ENCODE data around the gene RNF39.

- TF ChIP-seq CTCF (IDR thresholded peaks at IDR 0.05) (no peak), POLR2A (IDR thresholded peaks at IDR 0.05) (no peak)
Measured at GRCh38 chr6:30113003-30113759, 37.6 kb upstream of the RNF39 start, which contains the start of gene TRIM31.

Data from thyroid gland (tissue), 4 donors.